Upper lobe of left lung (tissue), 6 donors: ENCODE data around the gene GALNT14. TPM values are rescaled to one million over a fixed set of nuclear protein-coding genes. Genes with fewer than 3 reads are reported as not detected.

Source experiments
- ATAC-seq, 2 donors: fragments of 200-7000 bp; cut with Tn5 transposase; one replicate each; pipeline ENCODE4 v1.9.1; 2022; ENCODE audit warnings: mild to moderate bottlenecking in 2 of 2, moderate library complexity in 2 of 2; ENCODE audit not compliant: low FRiP score in 2 of 2
- DNase-seq, 2 donors: peaks; one replicate each; pipeline ENCODE4 v3.0.0-alpha.2; 2019 to 2020
- H3K27ac ChIP-seq, 4 donors: fragments of 200-600 bp; sonication (generic); one replicate each; pipeline ENCODE4 v1.5.1; 2016 to 2019
- H3K27me3 ChIP-seq, 4 donors: fragments of 200-600 bp; sonication (generic); one replicate each; pipeline ENCODE4 v1.5.1; 2017 to 2019
- H3K36me3 ChIP-seq, 4 donors: fragments of 200-600 bp; sonication (generic); one replicate each; pipeline ENCODE4 v1.5.1; 2016 to 2019
- H3K4me1 ChIP-seq, 4 donors: fragments of 200-600 bp; sonication (generic); one replicate each; pipeline ENCODE4 v1.5.1; 2018 to 2019
- H3K4me3 ChIP-seq, 4 donors: fragments of 200-600 bp; sonication (generic); one replicate each; pipeline ENCODE4 v1.5.1; 2017 to 2019; ENCODE audit warnings: mild to moderate bottlenecking in 2 of 4, moderate library complexity in 1 of 4
- H3K9me3 ChIP-seq, 4 donors: fragments of 200-600 bp; sonication (generic); one replicate each; pipeline ENCODE4 v1.5.1; 2018 to 2019
- EP300 ChIP-seq, 4 donors: sonication (generic); formaldehyde crosslinking; IDR thresholded peaks; one replicate each; pipeline ENCODE4 v1.5.1; 2017; ENCODE audit warnings: antibody characterized with exemption in 4 of 4, control low read depth in 2 of 4
- POLR2A ChIP-seq, 4 donors: fragments of 450-650 bp; IDR thresholded peaks; one replicate each; pipeline ENCODE4 v1.5.1; 2016 to 2017; ENCODE audit warnings: antibody characterized with exemption in 4 of 4, mild to moderate bottlenecking in 2 of 4
- POLR2AphosphoS5 ChIP-seq, 2 donors: sonication (generic); formaldehyde crosslinking; IDR thresholded peaks; one replicate each; pipeline ENCODE4 v1.5.1; 2017; ENCODE audit warnings: antibody characterized with exemption in 2 of 2
- WGBS, 2 donors: methylation state at CpG; one replicate each; pipeline ENCODE4 v1.1.5; 2017 to 2018; 5-methylcytosine and 5-hydroxymethylcytosine counted together
- total RNA-seq, 6 donors: library from RNA; depleted of rRNA in 4 of 6; stranded (reverse); fragments of >200 nt in 4 of 6; gene quantifications; one replicate each; pipeline versions ENCODE4 v1.1.0 to v1.2.1, GENCODE V29; 2016 to 2021
- TF ChIP-seq, protein P1 (sequence below), 6 experiments: fragments of 450-650 bp in 4 of 6; fragments of 200-600 bp in 2 of 6; sonication (generic) in 2 of 6; IDR thresholded peaks; one replicate each; pipeline ENCODE4 v1.5.1; 2016 to 2019; ENCODE audit warnings: antibody characterized with exemption in 6 of 6
- donor health status: DM: no; HTN: no; CAD: no; lungs with moderate emphysema.
- donor health status: DM: no; HTN: yes; CAD: no; lungs with severe emphysema.

Gene GALNT14
- total RNA-seq, 6 donors from 2014 or later = 0.98 to 2.6 (median 1.4) TPM; not detected in 1

DNA sequence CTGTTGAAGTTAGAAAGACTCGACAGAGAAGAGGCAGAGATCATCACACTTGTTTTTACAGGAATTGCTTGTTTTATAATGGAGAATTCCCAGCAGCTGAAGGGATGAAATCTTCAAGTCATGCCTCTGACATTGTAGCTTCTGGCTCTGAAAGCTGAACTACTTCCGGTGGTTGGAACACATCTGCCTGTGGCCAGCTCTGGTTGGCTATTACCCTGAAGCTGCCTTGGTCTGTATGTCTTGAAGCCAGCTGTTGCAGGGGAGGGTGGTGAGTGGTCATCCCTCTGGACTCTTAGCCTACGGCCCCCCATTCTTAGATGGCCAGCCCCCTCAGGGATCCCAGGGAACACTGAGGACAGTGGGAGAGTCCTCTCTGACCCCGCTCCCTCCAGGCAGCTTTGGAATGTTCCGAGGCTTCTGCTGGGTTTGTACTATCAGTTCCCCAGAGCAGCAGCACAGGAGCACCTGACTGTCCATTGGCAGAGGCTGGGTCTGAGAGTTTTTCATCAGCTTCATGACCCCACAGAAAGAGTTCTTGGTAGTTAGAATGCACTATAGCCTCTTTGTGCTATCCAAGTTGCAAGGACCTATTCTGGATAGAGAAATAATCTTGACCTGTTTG lies 243.6 kb downstream of the GALNT14 start:
- ATAC-seq (no peak), DNase-seq (no peak)
- TF ChIP-seq POLR2AphosphoS5 (IDR thresholded peaks at IDR 0.05) = no peak
- TF ChIP-seq EP300 (IDR thresholded peaks at IDR 0.05) = no peak
- no peak for TF ChIP-seq POLR2A (IDR thresholded peaks at IDR 0.05)
- TF ChIP-seq, protein P1, sequence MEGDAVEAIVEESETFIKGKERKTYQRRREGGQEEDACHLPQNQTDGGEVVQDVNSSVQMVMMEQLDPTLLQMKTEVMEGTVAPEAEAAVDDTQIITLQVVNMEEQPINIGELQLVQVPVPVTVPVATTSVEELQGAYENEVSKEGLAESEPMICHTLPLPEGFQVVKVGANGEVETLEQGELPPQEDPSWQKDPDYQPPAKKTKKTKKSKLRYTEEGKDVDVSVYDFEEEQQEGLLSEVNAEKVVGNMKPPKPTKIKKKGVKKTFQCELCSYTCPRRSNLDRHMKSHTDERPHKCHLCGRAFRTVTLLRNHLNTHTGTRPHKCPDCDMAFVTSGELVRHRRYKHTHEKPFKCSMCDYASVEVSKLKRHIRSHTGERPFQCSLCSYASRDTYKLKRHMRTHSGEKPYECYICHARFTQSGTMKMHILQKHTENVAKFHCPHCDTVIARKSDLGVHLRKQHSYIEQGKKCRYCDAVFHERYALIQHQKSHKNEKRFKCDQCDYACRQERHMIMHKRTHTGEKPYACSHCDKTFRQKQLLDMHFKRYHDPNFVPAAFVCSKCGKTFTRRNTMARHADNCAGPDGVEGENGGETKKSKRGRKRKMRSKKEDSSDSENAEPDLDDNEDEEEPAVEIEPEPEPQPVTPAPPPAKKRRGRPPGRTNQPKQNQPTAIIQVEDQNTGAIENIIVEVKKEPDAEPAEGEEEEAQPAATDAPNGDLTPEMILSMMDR (IDR thresholded peaks at IDR 0.05) = no peak
- Histone ChIP-seq H3K9me3 (no peaks in the 10 kb centered on the region), H3K4me3 (no peak overlapping the region), H3K27ac (no peak overlapping the region), H3K4me1 (no peaks in the 10 kb centered on the region), H3K36me3 (no peaks in the 10 kb centered on the region), H3K27me3 (no peaks in the 10 kb centered on the region)
- 24 to 66% methylated on average over 2 to 4 of the region's 5 CpGs for WGBS, 2 donors

DNA sequence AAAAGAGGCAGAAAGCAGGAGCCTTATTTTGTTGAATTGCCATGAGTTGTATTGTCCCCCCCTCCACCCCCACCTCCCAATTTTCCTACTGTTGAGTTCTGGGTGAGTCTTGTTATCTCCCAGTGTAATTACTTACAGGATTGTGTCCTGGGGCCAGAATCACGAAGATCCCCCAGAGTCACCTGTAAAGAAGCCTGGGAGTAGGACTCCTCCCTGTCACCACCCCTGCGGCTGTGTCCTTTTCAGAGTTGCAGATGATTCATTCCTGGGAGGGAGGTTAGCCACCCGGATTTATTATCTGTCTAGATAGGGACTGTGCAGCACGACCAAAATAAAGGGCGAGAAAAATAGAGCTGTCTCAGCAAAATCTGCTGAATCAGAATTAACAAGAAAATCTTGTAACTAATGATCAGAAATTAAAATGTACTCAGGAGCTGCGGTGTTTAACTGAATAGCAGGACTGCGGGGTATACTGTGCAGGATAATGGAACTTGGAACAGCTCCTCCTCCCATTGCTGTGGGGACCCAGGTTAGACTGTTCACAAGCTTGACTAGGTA lies 249.3 kb downstream of the GALNT14 start:
- DNase-seq = no peak
- WGBS, 2 donors = 78 to 80% methylated on average over 7 of the region's 7 CpGs
- Histone ChIP-seq H3K4me3 (no peak overlapping the region), H3K4me1 (no peaks in the 10 kb centered on the region), H3K9me3 (no peaks in the 10 kb centered on the region), H3K27ac (no peak overlapping the region), H3K36me3 (no peaks in the 10 kb centered on the region), H3K27me3 (no peaks in the 10 kb centered on the region)
- no peak for TF ChIP-seq POLR2A (IDR thresholded peaks at IDR 0.05)
- ATAC-seq = no peak

DNA sequence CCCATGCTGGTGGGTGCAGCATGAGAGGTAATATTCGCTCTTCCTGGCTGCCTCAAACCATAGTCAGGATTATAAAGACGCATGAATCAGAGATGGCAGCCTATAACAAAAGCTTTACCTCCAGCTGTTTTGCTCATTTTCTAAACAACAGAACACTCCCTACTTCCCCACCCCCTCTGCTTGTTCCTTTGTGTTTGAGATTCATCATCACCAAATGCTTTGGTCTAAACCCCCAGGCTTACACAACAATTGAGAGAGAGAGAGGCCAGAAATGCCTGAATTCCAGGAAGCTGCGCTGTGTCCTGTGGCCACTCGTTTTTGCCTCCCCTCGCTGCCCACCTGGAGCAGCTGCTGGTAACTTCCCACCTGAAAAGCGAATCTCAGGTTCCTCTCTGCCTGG lies 252.2 kb downstream of the GALNT14 start:
- Histone ChIP-seq H3K36me3 (no peaks in the 10 kb centered on the region), H3K9me3 (no peaks in the 10 kb centered on the region), H3K27me3 (no peaks in the 10 kb centered on the region), H3K4me3 (no peak overlapping the region), H3K27ac (no peak overlapping the region), H3K4me1 (no peaks in the 10 kb centered on the region)
- 67 to 75% methylated on average over 6 of the region's 6 CpGs for WGBS, 2 donors
- DNase-seq (no peak), ATAC-seq (no peak)
- TF ChIP-seq EP300 (IDR thresholded peaks at IDR 0.05) (no peak), POLR2A (IDR thresholded peaks at IDR 0.05) (no peak), POLR2AphosphoS5 (IDR thresholded peaks at IDR 0.05) (no peak)
- TF ChIP-seq, protein P1 (IDR thresholded peaks at IDR 0.05) = no peak

DNA sequence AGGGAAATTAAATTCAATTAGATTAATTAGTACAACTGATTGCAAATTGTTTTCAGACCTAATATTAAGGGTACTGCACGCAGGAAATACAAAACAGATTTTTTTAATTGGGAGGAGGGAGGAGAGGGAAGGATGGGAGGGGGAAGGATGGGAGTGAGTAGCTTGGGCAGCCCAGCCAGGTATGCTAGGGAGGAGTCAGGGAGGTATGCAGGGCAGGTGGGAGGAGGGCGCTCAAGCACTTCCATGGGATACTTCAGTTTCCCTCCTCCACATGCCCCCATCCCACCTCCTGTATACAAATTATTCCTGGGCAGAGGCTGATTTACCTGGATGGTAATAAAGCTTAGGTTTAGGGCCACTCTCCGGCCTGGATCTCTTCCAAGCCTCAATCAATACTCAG lies 254.4 kb downstream of the GALNT14 start:
- Histone ChIP-seq H3K27ac (no peak overlapping the region), H3K4me3 (no peak overlapping the region), H3K36me3 (no peaks in the 10 kb centered on the region), H3K4me1 (no peaks in the 10 kb centered on the region), H3K27me3 (no peaks in the 10 kb centered on the region), H3K9me3 (no peaks in the 10 kb centered on the region)
- 78 to 83% methylated on average over 3 of the region's 3 CpGs for WGBS, 2 donors
- ATAC-seq = no peak
- DNase-seq = no peak
- TF ChIP-seq, protein P1 (IDR thresholded peaks at IDR 0.05) = no peak
- no peak for TF ChIP-seq POLR2AphosphoS5 (IDR thresholded peaks at IDR 0.05)
- no peak for TF ChIP-seq POLR2A (IDR thresholded peaks at IDR 0.05)
- TF ChIP-seq EP300 (IDR thresholded peaks at IDR 0.05) = no peak

DNA sequence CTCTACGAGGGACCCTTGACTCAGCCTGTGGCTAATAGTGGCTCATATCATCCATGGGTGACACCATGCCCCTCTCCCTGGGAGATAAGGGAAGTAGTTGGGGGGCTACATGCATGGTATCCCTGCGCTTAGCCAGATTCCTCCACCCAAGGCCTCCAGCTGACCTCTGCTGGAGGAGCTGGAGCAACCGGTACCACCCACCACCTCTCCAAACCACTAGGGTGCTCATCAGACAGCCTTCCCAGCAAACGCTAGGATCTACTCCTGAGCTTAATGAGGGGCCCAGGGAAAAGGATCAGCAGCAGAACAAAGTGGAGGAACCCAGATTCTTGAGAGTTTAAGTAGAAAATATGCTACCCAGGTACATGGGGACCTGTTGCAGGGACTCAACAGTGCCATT lies 255.1 kb downstream of the GALNT14 start:
- no peak overlapping the region for H3K4me3 ChIP-seq
- TF ChIP-seq EP300 (IDR thresholded peaks at IDR 0.05) (no peak), POLR2AphosphoS5 (IDR thresholded peaks at IDR 0.05) (no peak), POLR2A (IDR thresholded peaks at IDR 0.05) (no peak)
- TF ChIP-seq, protein P1 (IDR thresholded peaks at IDR 0.05) = no peak
- H3K4me1 ChIP-seq = no peaks in the 10 kb centered on the region
- no peaks in the 10 kb centered on the region for H3K9me3 ChIP-seq
- no peaks in the 10 kb centered on the region for H3K27me3 ChIP-seq
- ATAC-seq (no peak), DNase-seq (no peak)
- 84 to 86% methylated on average over 1 to 4 of the region's 4 CpGs for WGBS, 2 donors
- no peaks in the 10 kb centered on the region for H3K36me3 ChIP-seq
- H3K27ac ChIP-seq = no peak overlapping the region
